HuH-7 (cell line): Measurements from ENCODE around the gene CTIF.

Source experiments
- DNase-seq: peaks from one replicate; pipeline ENCODE4 v3.0.0; 2011; ENCODE audit warnings: low spot score

CTIF gene

GRCh38 chr18:48575658-48576456 is 37.0 kb downstream of the CTIF start:
- no peak for DNase-seq

- DNase-seq = no peak
Observed at GRCh38 chr18:48576457-48576771, 37.6 kb downstream of the CTIF start.

- no peak for DNase-seq
Observed at GRCh38 chr18:48577478-48578190, 38.8 kb downstream of the CTIF start.

GRCh38 chr18:48578289-48578688 is 39.5 kb downstream of the CTIF start:
- DNase-seq = no peak

- no peak for DNase-seq
Observed at GRCh38 chr18:48580066-48580465, 41.2 kb downstream of the CTIF start.

- no peak for DNase-seq
Observed at GRCh38 chr18:48580782-48581181, 42.0 kb downstream of the CTIF start.

- no peak for DNase-seq
Observed at GRCh38 chr18:48581206-48581605, 42.4 kb downstream of the CTIF start.

GRCh38 chr18:48581941-48582340 is 43.1 kb downstream of the CTIF start:
- DNase-seq = no peak

- no peak for DNase-seq
Observed at GRCh38 chr18:48582946-48583345, 44.1 kb downstream of the CTIF start.

GRCh38 chr18:48583573-48583972 is 44.7 kb downstream of the CTIF start:
- DNase-seq = no peak

GRCh38 chr18:48589797-48590519 is 51.1 kb downstream of the CTIF start:
- no peak for DNase-seq

- DNase-seq = no peak
Observed at GRCh38 chr18:48590678-48591077, 51.8 kb downstream of the CTIF start.

- DNase-seq = no peak
Observed at GRCh38 chr18:48592540-48593171, 53.8 kb downstream of the CTIF start.

- no peak for DNase-seq
Observed at GRCh38 chr18:48594471-48595094, 55.8 kb downstream of the CTIF start.

- no peak for DNase-seq
Observed at GRCh38 chr18:48595703-48596218, 56.9 kb downstream of the CTIF start.

GRCh38 chr18:48597110-48597509 is 58.3 kb downstream of the CTIF start:
- no peak for DNase-seq

- DNase-seq = no peak
Observed at GRCh38 chr18:48597671-48598070, 58.8 kb downstream of the CTIF start.

- DNase-seq = no peak
Observed at GRCh38 chr18:48599391-48599790, 60.6 kb downstream of the CTIF start.

GRCh38 chr18:48600046-48600445 is 61.2 kb downstream of the CTIF start:
- DNase-seq = no peak

- no peak for DNase-seq
Observed at GRCh38 chr18:48600456-48601090, 61.7 kb downstream of the CTIF start.

GRCh38 chr18:48601343-48601742 is 62.5 kb downstream of the CTIF start:
- no peak for DNase-seq
